IMR-90 (cell line): ENCODE results near the gene KRTAP3-2.

ENCODE experiments used
- CHD1 ChIP-seq: IDR thresholded peaks from 2 replicates; pipeline ENCODE4 v1.6.1; 2012; ENCODE audit warnings: low read depth, low read length, improper control_type of control experiment
- MAZ ChIP-seq: IDR thresholded peaks from 2 replicates; pipeline ENCODE4 v1.6.1; 2012; ENCODE audit warnings: low read depth, mild to moderate bottlenecking, low read length, improper control_type of control experiment, moderate library complexity, borderline replicate concordance
- POLR2A ChIP-seq: IDR thresholded peaks from 2 replicates; pipeline ENCODE4 v1.6.1; 2012; ENCODE audit warnings: mild to moderate bottlenecking, low read depth, low read length
- TF ChIP-seq, protein P1 (sequence below): conservative IDR thresholded peaks from 2 replicates; pipeline ENCODE4 v1.5.1; 2012; ENCODE audit warnings: mild to moderate bottlenecking, low read depth, low read length, improper control_type of control experiment

DNA sequence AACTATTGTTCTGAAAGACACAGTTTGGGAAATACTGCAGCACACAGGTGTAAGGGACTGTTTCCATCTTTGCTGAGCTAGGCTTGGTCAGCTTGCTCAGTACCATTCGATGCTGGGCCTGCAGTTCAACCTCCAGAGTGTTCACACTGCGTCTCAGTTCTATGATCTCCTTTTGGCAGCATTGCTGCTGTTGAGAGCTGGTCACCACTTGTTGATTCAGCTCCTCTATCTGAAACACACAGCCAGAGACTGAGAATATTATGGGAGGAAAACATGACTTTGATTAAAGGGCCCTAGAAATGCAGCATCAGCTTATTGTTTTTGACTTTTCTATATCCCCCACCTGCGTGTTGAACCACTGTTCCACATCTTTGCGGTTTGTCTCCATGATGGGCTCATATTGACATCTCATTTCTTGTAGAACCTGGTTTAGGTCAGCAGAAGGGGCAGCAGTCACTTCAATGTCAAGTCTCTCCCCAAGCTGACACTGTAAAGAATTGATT, 37.6 kb downstream of the KRTAP3-2 start:
- TF ChIP-seq POLR2A = no peak
- TF ChIP-seq, protein P1, sequence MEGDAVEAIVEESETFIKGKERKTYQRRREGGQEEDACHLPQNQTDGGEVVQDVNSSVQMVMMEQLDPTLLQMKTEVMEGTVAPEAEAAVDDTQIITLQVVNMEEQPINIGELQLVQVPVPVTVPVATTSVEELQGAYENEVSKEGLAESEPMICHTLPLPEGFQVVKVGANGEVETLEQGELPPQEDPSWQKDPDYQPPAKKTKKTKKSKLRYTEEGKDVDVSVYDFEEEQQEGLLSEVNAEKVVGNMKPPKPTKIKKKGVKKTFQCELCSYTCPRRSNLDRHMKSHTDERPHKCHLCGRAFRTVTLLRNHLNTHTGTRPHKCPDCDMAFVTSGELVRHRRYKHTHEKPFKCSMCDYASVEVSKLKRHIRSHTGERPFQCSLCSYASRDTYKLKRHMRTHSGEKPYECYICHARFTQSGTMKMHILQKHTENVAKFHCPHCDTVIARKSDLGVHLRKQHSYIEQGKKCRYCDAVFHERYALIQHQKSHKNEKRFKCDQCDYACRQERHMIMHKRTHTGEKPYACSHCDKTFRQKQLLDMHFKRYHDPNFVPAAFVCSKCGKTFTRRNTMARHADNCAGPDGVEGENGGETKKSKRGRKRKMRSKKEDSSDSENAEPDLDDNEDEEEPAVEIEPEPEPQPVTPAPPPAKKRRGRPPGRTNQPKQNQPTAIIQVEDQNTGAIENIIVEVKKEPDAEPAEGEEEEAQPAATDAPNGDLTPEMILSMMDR = no peak
- no peak for TF ChIP-seq CHD1
- no peak for TF ChIP-seq MAZ
